GM18951 (cell line): ENCODE measurements around the gene NAALADL2.

Experiments
- POLR2A ChIP-seq: IDR thresholded peaks from 4 replicates; pipeline ENCODE4 v1.6.1; 2011; ENCODE audit warnings: mild to moderate bottlenecking; ENCODE audit not compliant: insufficient read length, insufficient read depth; ENCODE audit errors: extremely low read depth
- in situ Hi-C: fragments of 300-500 bp; cut with MboI; formaldehyde crosslinking; loops from one replicate; pipeline ENCODE4 v1.12.0; 2022; ENCODE audit warnings: low sequenced_read_pairs, mixed read lengths, inconsistent platforms; ENCODE audit not compliant: unreplicated experiment

The NAALADL2 gene

DNA sequence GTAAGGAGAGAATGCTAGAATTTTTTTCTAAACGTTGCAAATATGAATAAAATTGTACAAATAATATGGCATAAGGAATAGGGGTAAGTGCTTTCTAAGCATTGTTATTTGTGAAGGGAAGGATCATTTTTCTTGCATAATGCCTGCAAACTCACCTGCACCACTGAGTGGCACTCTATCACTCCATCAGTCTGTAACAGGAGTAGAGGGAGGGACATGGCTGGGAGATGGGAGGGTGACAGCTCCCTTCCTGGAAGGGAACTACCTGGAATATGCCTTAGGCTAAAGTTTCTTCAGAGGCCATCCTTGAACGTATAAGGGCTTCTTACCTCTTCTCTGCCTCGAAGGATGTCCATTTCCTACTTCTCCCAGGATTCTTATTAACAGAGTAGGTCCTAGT, 3.0 kb downstream of the NAALADL2 start:
- TF ChIP-seq POLR2A, result no peak
- in situ Hi-C loops, result no loop called here

DNA sequence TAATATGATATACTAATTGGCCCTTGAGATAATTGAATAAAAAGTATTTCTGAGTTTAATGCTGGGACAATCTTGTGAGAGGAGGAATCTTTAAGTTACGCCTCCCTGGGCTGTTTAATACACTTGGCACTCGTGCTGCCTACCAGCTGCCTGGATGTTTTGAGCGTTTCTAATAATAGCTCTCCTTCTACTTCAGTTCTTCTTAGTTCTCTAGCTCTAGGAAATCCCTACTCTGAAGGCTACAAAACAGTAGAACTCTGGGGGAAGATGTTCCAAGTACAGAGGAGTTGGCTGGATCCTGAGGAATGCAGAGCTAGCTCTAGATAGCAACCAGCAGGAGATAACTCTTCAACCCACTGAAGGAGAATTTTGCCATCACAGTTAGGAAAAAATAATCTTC, 3.5 kb downstream of the NAALADL2 start:
- TF ChIP-seq POLR2A, result no peak
- in situ Hi-C loops, result no loop called here

DNA sequence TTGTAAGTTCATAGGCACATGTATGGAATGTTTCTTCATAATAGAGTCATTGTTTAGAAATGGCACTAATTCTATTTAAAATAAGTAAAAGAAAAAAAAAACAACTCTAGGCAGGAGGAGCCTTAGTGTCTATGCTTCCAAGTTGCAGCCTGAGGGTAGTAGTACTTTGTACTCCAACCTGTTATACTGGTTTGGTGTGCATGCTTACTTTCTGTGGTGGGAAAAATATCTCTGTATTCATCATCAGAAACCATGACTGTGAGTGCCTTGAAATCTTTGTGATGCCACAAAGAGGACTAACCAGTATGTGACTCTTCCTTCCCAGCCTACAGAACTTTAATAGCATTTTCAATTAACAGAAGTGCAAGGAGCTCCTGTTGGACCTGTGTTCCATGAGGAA, 4.4 kb downstream of the NAALADL2 start:
- in situ Hi-C loops, result no loop called here
- no peak for TF ChIP-seq POLR2A

GRCh38 chr3:174869448-174869847, 10.3 kb downstream of the NAALADL2 start:
- TF ChIP-seq POLR2A, result no peak
- in situ Hi-C loops, result no loop called here

DNA sequence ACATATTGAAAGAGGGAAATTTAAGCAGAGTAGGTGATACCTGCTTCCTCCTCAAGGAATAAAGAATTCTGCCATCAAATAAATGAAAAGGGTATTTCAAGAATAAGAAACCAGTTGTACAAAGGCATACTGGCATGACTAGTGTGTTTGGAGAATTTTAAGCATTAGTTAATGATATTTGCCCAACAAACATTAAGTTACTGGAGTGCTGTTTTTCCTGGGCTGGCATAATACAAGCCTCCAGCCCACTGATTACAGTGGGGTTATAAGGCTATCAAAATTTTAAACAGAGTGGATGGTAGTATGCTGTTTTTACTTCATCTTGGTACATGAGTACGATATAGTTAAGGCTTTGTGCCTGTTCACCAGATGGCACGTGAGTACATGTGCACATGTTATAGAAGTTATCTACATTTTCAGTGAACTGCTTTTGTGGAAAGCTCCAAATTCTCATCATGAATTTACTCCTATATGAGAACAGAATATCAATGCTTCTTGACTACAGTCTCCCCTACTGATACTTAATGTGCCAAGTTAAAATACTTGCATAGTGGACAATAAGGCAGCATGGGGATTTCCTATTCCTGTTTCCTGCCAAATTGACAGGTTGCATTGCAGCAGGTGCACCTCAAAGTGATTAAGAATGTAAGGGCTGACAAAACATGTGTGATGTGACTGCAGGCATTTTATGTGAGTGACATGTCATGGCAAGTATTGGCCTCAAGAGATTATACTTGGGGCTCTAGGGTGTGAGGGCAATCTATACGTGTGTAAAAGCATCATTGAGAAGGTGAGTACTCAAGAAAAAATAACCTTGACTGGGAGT, 14.9 kb downstream of the NAALADL2 start:
- in situ Hi-C loops, result no loop called here
- no peak for TF ChIP-seq POLR2A

DNA sequence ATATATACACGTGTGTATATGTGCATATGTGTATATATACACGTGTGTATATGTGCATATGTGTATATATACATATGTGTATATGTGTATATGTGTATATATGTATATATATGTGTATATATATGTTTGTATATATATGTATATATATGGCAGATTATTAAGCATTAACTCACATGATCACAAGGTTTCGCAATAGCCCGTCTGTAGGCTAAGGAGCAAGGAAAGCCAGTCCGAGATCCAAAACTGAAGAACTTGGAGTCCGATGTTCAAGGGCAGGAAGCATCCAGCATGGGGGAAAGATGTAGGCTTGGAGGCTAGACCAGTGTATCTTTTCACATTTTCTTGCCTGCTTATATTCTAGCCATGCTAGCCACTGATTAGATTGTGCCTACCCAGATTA, 23.7 kb downstream of the NAALADL2 start:
- in situ Hi-C loops, result no loop called here
- no peak for TF ChIP-seq POLR2A

- in situ Hi-C loops, result no loop called here
- TF ChIP-seq POLR2A, result no peak
Measured at GRCh38 chr3:174883881-174884675, 24.9 kb downstream of the NAALADL2 start.

GRCh38 chr3:174884776-174885568, 25.8 kb downstream of the NAALADL2 start:
- in situ Hi-C loops, result no loop called here

GRCh38 chr3:174891524-174892203, 32.5 kb downstream of the NAALADL2 start:
- TF ChIP-seq POLR2A, result no peak
- in situ Hi-C loops, result no loop called here

More at GRCh38 chr3:174884776-174885568, 25.8 kb downstream of the NAALADL2 start:
- no peak for TF ChIP-seq POLR2A

GRCh38 chr3:174907027-174907426, 47.9 kb downstream of the NAALADL2 start:
- TF ChIP-seq POLR2A, result no peak
- in situ Hi-C loops, result no loop called here

GRCh38 chr3:174907628-174908407, 48.7 kb downstream of the NAALADL2 start:
- no peak for TF ChIP-seq POLR2A
- in situ Hi-C loops, result no loop called here
